Stimulated activated memory B cell treated with anti-CD40 and anti-IgM and Interleukin-4, amounts not matched to agents 10 μg/mL and 1 μg/mL and 100 μg/mL, for 72 hours (primary cell): ENCODE results near the gene ASIC3.

ENCODE experiments used
- ATAC-seq: fragments of 150-1000 bp; cut with Tn5 transposase; 2 replicates; pipeline ENCODE4 v1.10.0; 2021
- H3K27ac Mint-ChIP-seq: one replicate; pipeline ENCODE4 v1.8.0; 2022; ENCODE audit warnings: mild to moderate bottlenecking, mixed read lengths
- H3K27me3 Mint-ChIP-seq: one replicate; pipeline ENCODE4 v1.8.0; 2022; ENCODE audit warnings: mixed read lengths
- H3K36me3 Mint-ChIP-seq: one replicate; pipeline ENCODE4 v1.8.0; 2022; ENCODE audit warnings: mixed read lengths
- H3K4me1 Mint-ChIP-seq: one replicate; pipeline ENCODE4 v1.8.0; 2022; ENCODE audit warnings: mixed read lengths
- H3K4me3 Mint-ChIP-seq: one replicate; pipeline ENCODE4 v1.8.0; 2022; ENCODE audit warnings: mild to moderate bottlenecking, moderate library complexity, mixed read lengths
- H3K9me3 Mint-ChIP-seq: one replicate; pipeline ENCODE4 v1.8.0; 2022; ENCODE audit warnings: mixed read lengths

The ASIC3 gene

GRCh38 chr7:151056283-151056665, 7.9 kb downstream of the ASIC3 start:
- peaks cover 31% of the 10 kb centered on the region for H3K36me3 Mint-ChIP-seq
- no peaks in the 10 kb centered on the region for H3K9me3 Mint-ChIP-seq
- H3K27me3 Mint-ChIP-seq = peaks cover 16% of the 10 kb centered on the region
- peak overlapping the region; percentile 88 for H3K4me3 Mint-ChIP-seq
- ATAC-seq = no peak
- no peak overlapping the region for H3K27ac Mint-ChIP-seq
- H3K4me1 Mint-ChIP-seq = peaks cover 44% of the 10 kb centered on the region

DNA sequence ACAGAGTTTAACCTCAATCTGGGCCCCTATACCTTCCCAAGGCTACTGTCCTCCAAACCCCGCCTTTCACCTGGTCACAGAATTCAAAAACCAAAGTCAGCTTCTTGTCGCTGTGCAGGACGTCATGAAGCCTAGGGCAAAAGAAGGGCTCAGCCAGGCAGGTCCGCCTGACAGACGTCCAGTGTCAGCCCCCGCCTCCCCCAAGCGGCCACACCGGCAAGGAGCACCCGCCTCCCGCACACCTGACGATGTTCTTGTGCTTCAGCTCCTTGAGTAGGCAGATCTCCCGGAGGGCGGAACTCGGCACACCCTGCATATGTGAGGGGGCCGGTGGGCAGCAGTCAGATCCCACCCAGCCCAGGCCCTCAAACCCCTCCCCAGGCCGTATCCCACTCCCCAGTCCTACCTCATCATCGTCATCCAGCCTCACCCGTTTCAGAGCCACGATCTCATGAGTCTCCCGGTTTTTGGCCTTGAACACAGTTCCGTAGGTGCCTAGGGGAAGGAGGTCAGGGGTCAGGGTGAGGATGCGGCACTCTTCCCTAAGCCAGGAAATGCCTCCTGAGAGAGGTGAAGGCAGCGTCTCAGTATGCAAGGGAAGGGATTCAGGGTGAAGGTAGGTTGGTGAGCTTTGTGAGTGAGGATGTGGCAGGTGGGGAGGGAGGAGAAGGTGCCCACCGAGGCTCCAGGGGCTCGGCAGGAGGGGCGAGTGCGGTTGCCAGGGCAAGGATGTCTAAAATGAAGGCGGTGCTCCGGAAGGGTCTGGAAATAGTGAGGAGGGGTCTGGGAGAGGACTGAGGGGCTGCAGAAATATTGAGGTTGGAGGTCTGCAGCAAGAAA, 8.6 kb downstream of the ASIC3 start:
- peaks cover 11% of the 10 kb centered on the region for H3K27me3 Mint-ChIP-seq
- peaks cover 31% of the 10 kb centered on the region for H3K36me3 Mint-ChIP-seq
- H3K4me1 Mint-ChIP-seq = peaks cover 45% of the 10 kb centered on the region
- H3K9me3 Mint-ChIP-seq = no peaks in the 10 kb centered on the region
- H3K4me3 Mint-ChIP-seq = peak overlapping the region; percentile 88
- peak overlapping the region; percentile 86 for H3K27ac Mint-ChIP-seq
- ATAC-seq = no peak

- H3K36me3 Mint-ChIP-seq = peaks cover 28% of the 10 kb centered on the region
- H3K4me1 Mint-ChIP-seq = peaks cover 46% of the 10 kb centered on the region
- peaks cover 5% of the 10 kb centered on the region for H3K27me3 Mint-ChIP-seq
- H3K9me3 Mint-ChIP-seq = no peaks in the 10 kb centered on the region
- ATAC-seq = peak; percentile 0
- H3K27ac Mint-ChIP-seq = peak within 1 kb of the TSS; percentile 86
- peak within 1 kb of the TSS; percentile 88 for H3K4me3 Mint-ChIP-seq
Measured at GRCh38 chr7:151057506-151057988, 9.2 kb downstream of the ASIC3 start, which contains the start of gene CDK5. Gene CDK5 (minus strand): TSS chr7:151057897. CDS start chr7:151057848, 49 bp downstream.

- H3K9me3 Mint-ChIP-seq = no peaks in the 10 kb centered on the region
- H3K27ac Mint-ChIP-seq = peak overlapping the region; percentile 86
- peaks cover 23% of the 10 kb centered on the region for H3K36me3 Mint-ChIP-seq
- H3K4me3 Mint-ChIP-seq = peak overlapping the region; percentile 88
- no peaks in the 10 kb centered on the region for H3K27me3 Mint-ChIP-seq
- peak; percentile 95 for ATAC-seq
- peaks cover 46% of the 10 kb centered on the region for H3K4me1 Mint-ChIP-seq
Measured at GRCh38 chr7:151057989-151058780, 9.9 kb downstream of the ASIC3 start.

- H3K36me3 Mint-ChIP-seq = peaks cover 20% of the 10 kb centered on the region
- H3K27me3 Mint-ChIP-seq = no peaks in the 10 kb centered on the region
- H3K4me3 Mint-ChIP-seq = peak overlapping the region; percentile 88
- ATAC-seq = no peak
- H3K27ac Mint-ChIP-seq = peak overlapping the region; percentile 86
- peaks cover 46% of the 10 kb centered on the region for H3K4me1 Mint-ChIP-seq
- H3K9me3 Mint-ChIP-seq = no peaks in the 10 kb centered on the region
Measured at GRCh38 chr7:151058781-151059366, 10.5 kb downstream of the ASIC3 start.

- Mint-ChIP-seq H3K9me3 (no peaks in the 10 kb centered on the region), H3K4me1 (peaks cover 46% of the 10 kb centered on the region), H3K36me3 (peaks cover 19% of the 10 kb centered on the region), H3K27ac (peak within 1 kb of the TSS; percentile 86), H3K4me3 (peak within 1 kb of the TSS; percentile 88), H3K27me3 (no peaks in the 10 kb centered on the region)
- ATAC-seq = peak; percentile 62
Measured at GRCh38 chr7:151059367-151060112, 11.2 kb downstream of the ASIC3 start, which contains the start of gene SLC4A2. Gene SLC4A2 (plus strand): TSS chr7:151059589. CDS start chr7:151061988, 2,399 bp downstream.

GRCh38 chr7:151060113-151060415, 11.7 kb downstream of the ASIC3 start:
- peaks cover 14% of the 10 kb centered on the region for H3K36me3 Mint-ChIP-seq
- ATAC-seq = no peak
- H3K27me3 Mint-ChIP-seq = no peaks in the 10 kb centered on the region
- H3K4me3 Mint-ChIP-seq = peak overlapping the region; percentile 88
- H3K9me3 Mint-ChIP-seq = no peaks in the 10 kb centered on the region
- peak overlapping the region; percentile 86 for H3K27ac Mint-ChIP-seq
- peaks cover 46% of the 10 kb centered on the region for H3K4me1 Mint-ChIP-seq

DNA sequence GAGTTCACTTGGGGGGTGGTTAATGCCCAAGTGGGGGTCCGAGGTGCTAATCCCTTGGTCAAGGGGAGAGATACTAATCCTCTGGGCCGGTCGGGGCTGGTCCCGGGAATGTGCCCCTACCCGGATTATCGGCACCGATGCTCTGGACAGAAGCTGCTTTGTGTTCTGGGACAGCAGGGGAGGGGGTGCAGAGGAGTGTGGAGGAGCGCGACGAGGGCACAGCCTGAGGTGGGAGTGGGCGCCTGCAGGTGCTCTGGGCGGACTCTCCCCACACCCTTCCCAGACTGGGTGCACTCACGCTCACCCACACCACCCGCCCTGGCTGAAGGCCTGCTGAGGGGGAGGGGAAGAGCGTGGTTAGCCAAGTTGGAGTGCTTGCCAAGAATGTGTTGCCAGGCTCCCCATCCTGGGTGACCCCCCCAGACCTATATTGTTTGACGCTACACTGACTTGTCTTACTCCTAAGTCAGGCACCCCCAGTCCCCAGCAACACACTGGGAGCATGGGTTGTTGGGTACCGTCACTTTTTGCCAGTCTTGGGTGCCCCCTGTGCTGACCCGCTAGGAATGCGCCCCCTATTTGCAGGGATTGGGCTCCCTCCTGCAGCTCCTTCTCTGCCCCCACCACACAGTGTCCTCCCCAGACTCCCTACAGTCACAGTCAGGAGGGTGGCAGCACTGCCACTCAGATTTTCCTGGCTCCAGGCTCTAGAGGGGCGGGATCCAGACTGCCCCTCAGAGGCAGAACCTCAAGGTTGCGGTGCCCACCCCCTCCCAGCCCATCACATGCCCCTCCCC, 12.3 kb downstream of the ASIC3 start:
- peaks cover 50% of the 10 kb centered on the region for H3K4me1 Mint-ChIP-seq
- H3K9me3 Mint-ChIP-seq = no peaks in the 10 kb centered on the region
- ATAC-seq = no peak
- H3K4me3 Mint-ChIP-seq = peak overlapping the region; percentile 88
- H3K36me3 Mint-ChIP-seq = peaks cover 17% of the 10 kb centered on the region
- no peaks in the 10 kb centered on the region for H3K27me3 Mint-ChIP-seq
- H3K27ac Mint-ChIP-seq = peak overlapping the region; percentile 86

- no peaks in the 10 kb centered on the region for H3K27me3 Mint-ChIP-seq
- H3K36me3 Mint-ChIP-seq = peaks cover 16% of the 10 kb centered on the region
- ATAC-seq = no peak
Measured at GRCh38 chr7:151061213-151062110, 13.1 kb downstream of the ASIC3 start.

DNA sequence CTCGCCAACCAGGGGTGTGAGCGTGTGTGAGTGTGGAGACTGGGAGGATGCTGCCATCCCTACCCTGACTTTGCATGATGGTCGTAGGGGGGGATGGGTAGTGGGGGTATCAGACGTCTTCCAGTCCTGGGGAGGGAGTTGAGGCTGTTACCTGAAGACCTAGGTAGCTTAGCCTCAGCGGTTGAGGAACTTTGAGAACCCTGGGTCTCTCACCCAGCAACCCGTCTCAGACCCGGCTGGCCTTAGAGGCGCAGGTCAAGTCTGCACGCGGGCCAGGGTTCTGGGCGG, 13.7 kb downstream of the ASIC3 start:
- H3K36me3 Mint-ChIP-seq = peaks cover 16% of the 10 kb centered on the region
- no peak for ATAC-seq
- no peaks in the 10 kb centered on the region for H3K27me3 Mint-ChIP-seq
- no peak overlapping the region for H3K27ac Mint-ChIP-seq
- peaks cover 43% of the 10 kb centered on the region for H3K4me1 Mint-ChIP-seq
- no peaks in the 10 kb centered on the region for H3K9me3 Mint-ChIP-seq
- peak overlapping the region; percentile 88 for H3K4me3 Mint-ChIP-seq

More at GRCh38 chr7:151061213-151062110, 13.1 kb downstream of the ASIC3 start:
- Mint-ChIP-seq H3K4me3 (peak overlapping the region; percentile 88), H3K4me1 (peaks cover 49% of the 10 kb centered on the region), H3K27ac (peak overlapping the region; percentile 86), H3K9me3 (no peaks in the 10 kb centered on the region)

- no peaks in the 10 kb centered on the region for H3K27me3 Mint-ChIP-seq
- peaks cover 37% of the 10 kb centered on the region for H3K4me1 Mint-ChIP-seq
- H3K4me3 Mint-ChIP-seq = no peak overlapping the region
- no peaks in the 10 kb centered on the region for H3K9me3 Mint-ChIP-seq
- H3K27ac Mint-ChIP-seq = no peak overlapping the region
- no peak for ATAC-seq
- peaks cover 19% of the 10 kb centered on the region for H3K36me3 Mint-ChIP-seq
Measured at GRCh38 chr7:151062399-151063211, 14.3 kb downstream of the ASIC3 start.

- Mint-ChIP-seq H3K4me1 (peaks cover 36% of the 10 kb centered on the region), H3K9me3 (no peaks in the 10 kb centered on the region), H3K27me3 (no peaks in the 10 kb centered on the region), H3K36me3 (peaks cover 25% of the 10 kb centered on the region), H3K27ac (no peak overlapping the region), H3K4me3 (no peak overlapping the region)
- ATAC-seq = no peak
Measured at GRCh38 chr7:151063212-151063561, 14.9 kb downstream of the ASIC3 start.

GRCh38 chr7:151064454-151064853, 16.1 kb downstream of the ASIC3 start:
- Mint-ChIP-seq H3K27ac (no peak overlapping the region), H3K36me3 (peaks cover 33% of the 10 kb centered on the region), H3K4me3 (no peak overlapping the region), H3K4me1 (peaks cover 25% of the 10 kb centered on the region), H3K9me3 (no peaks in the 10 kb centered on the region), H3K27me3 (no peaks in the 10 kb centered on the region)
- ATAC-seq = no peak
